HepG2 (cell line): Measurements from ENCODE around the gene NCOA7. TPM values are rescaled to one million over a fixed set of nuclear protein-coding genes. Genes with fewer than 3 reads are reported as not detected.

ENCODE experiments used
- GABPA ChIP-seq, 2 experiments: IDR thresholded peaks; 2 replicates each; pipeline ENCODE4 v1.6.1; 2011 to 2016; ENCODE audit warnings: low read depth in 2 of 2, low read length in 1 of 2, missing biosample characterization in 1 of 2, missing genetic modification characterization in 1 of 2
- HNRNPUL1 ChIP-seq: fragments of 200-400 bp; formaldehyde crosslinking; IDR thresholded peaks from 2 replicates; pipeline ENCODE4 v1.6.1; 2017; ENCODE audit warnings: low read depth, mild to moderate bottlenecking, low read length, moderate library complexity
- ONECUT2 ChIP-seq: sonication (generic); formaldehyde crosslinking; IDR thresholded peaks from 2 replicates; pipeline ENCODE4 v1.4.0; 2020; ENCODE audit warnings: missing genetic modification reagents
- PHF21A ChIP-seq: sonication (generic); formaldehyde crosslinking; IDR thresholded peaks from 2 replicates; pipeline ENCODE4 v1.5.0; 2020; ENCODE audit warnings: mild to moderate bottlenecking, missing genetic modification reagents
- SALL1 ChIP-seq: sonication (generic); formaldehyde crosslinking; IDR thresholded peaks from 2 replicates; pipeline ENCODE4 v1.8.0; 2022; ENCODE audit warnings: mild to moderate bottlenecking, missing genetic modification reagents
- SMYD3 ChIP-seq: sonication (generic); formaldehyde crosslinking; IDR thresholded peaks from 2 replicates; pipeline ENCODE4 v1.8.1; 2023; ENCODE audit warnings: mild to moderate bottlenecking, missing genetic modification reagents
- SNAI1 ChIP-seq: sonication (generic); formaldehyde crosslinking; IDR thresholded peaks from 2 replicates; pipeline ENCODE4 v1.5.0; 2020; ENCODE audit warnings: mild to moderate bottlenecking, missing genetic modification reagents, borderline replicate concordance
- SOX6 ChIP-seq, 2 experiments: fragments of 450-650 bp in 1 of 2; sonication (generic) in 1 of 2; formaldehyde crosslinking in 1 of 2; IDR thresholded peaks; 2 replicates each; pipeline versions ENCODE4 v1.4.0 to v1.6.1; 2017 to 2020; ENCODE audit warnings: antibody characterized with exemption in 1 of 2, mild to moderate bottlenecking in 1 of 2, missing genetic modification reagents in 1 of 2
- SRSF9 ChIP-seq: fragments of 200-400 bp; formaldehyde crosslinking; IDR thresholded peaks from 2 replicates; pipeline ENCODE4 v1.6.1; 2018; ENCODE audit warnings: borderline replicate concordance, mild to moderate bottlenecking, low read depth, low read length; ENCODE audit not compliant: insufficient read depth, poor library complexity, severe bottlenecking
- ZFP36L1 ChIP-seq: sonication (generic); formaldehyde crosslinking; IDR thresholded peaks from 2 replicates; pipeline ENCODE4 v1.8.0; 2022; ENCODE audit warnings: mild to moderate bottlenecking, missing genetic modification reagents, moderate library complexity
- ZNF557 ChIP-seq: sonication (generic); formaldehyde crosslinking; IDR thresholded peaks from 2 replicates; pipeline ENCODE4 v1.4.0; 2020; ENCODE audit warnings: missing genetic modification reagents
- ZNF576 ChIP-seq: sonication (generic); formaldehyde crosslinking; IDR thresholded peaks from 2 replicates; pipeline ENCODE4 v1.4.0; 2020; ENCODE audit warnings: mild to moderate bottlenecking, missing genetic modification reagents
- ZNF580 ChIP-seq: IDR thresholded peaks from 2 replicates; pipeline ENCODE4 v1.6.1; 2016; ENCODE audit warnings: low read depth, borderline replicate concordance
- ZNF788 ChIP-seq: sonication (generic); formaldehyde crosslinking; IDR thresholded peaks from 2 replicates; pipeline ENCODE4 v1.5.0; 2020; ENCODE audit warnings: mild to moderate bottlenecking, missing genetic modification reagents, borderline replicate concordance
- polyA plus RNA-seq, 8 experiments: library from polyadenylated mRNA; depleted of rRNA in 3 of 8; stranded (reverse) in 7 of 8; unstranded in 1 of 8; fragments of >200 nt; fragmentation: Illumina TruSeq in 4 of 8; extraction: Trizol in 4 of 8; gene quantifications; 2 replicates each; pipeline versions ENCODE4 v1.2.1 to v1.2.3, GENCODE V29; 2011 to 2016; ENCODE audit warnings: low read depth in 4 of 8, missing spikeins in 1 of 8, mixed read lengths in 1 of 8; ENCODE audit not compliant: insufficient read depth in 1 of 8
- total RNA-seq, 5 experiments: library from RNA; depleted of rRNA; stranded (reverse); fragments of >200 nt; fragmentation: Illumina TruSeq; extraction: Trizol; gene quantifications; 2 replicates each; pipeline ENCODE4 v1.2.3, GENCODE V29; 2016; ENCODE audit warnings: low read depth in 1 of 5
- TF ChIP-seq, protein P1 (sequence below): sonication (generic); formaldehyde crosslinking; IDR thresholded peaks from 2 replicates; pipeline ENCODE4 v1.4.0; 2020; ENCODE audit warnings: missing genetic modification reagents
- TF ChIP-seq, protein P2 (sequence below): sonication (generic); formaldehyde crosslinking; IDR thresholded peaks from 2 replicates; pipeline ENCODE4 v1.8.0; 2022; ENCODE audit warnings: missing genetic modification reagents, low read depth, mild to moderate bottlenecking, borderline replicate concordance
- TF ChIP-seq, protein P3 (sequence below): sonication (generic); formaldehyde crosslinking; conservative IDR thresholded peaks from 2 replicates; pipeline ENCODE4 v1.4.0; 2020; ENCODE audit warnings: mild to moderate bottlenecking, missing genetic modification reagents, moderate library complexity
- TF ChIP-seq, protein P4 (sequence below): sonication (generic); formaldehyde crosslinking; IDR thresholded peaks from 2 replicates; pipeline ENCODE4 v1.5.0; 2020; ENCODE audit warnings: mild to moderate bottlenecking, missing genetic modification reagents

Gene NCOA7
- total and polyA plus RNA-seq, 2 of the 13 experiments (the other 11 are each of a cell fraction or from before 2014, with no cell fraction given) = 13.6 to 20.8 TPM

DNA sequence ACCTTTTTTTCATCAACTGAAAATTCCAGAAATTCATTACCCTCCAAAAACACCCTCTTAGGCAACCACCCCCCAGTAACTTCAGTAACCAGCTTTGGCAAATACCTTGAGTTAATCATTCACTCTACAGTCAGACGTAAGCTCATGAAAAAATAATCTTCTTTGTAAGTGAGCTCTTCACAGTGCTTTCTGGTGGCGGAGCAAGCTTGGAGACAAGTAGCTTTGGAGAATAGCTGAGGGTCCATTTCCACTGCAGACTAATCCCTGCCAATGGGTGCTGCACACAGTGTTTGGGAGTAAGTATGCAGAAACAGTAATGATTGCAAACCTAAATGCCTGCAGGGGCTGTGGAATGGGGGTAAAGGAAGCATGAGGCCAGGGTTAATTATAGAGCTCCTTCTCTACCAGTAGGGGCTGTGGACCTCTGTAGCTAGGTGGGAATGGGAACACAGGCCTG, 109.0 kb downstream of the NCOA7 start (continued):
- TF ChIP-seq, protein P1, sequence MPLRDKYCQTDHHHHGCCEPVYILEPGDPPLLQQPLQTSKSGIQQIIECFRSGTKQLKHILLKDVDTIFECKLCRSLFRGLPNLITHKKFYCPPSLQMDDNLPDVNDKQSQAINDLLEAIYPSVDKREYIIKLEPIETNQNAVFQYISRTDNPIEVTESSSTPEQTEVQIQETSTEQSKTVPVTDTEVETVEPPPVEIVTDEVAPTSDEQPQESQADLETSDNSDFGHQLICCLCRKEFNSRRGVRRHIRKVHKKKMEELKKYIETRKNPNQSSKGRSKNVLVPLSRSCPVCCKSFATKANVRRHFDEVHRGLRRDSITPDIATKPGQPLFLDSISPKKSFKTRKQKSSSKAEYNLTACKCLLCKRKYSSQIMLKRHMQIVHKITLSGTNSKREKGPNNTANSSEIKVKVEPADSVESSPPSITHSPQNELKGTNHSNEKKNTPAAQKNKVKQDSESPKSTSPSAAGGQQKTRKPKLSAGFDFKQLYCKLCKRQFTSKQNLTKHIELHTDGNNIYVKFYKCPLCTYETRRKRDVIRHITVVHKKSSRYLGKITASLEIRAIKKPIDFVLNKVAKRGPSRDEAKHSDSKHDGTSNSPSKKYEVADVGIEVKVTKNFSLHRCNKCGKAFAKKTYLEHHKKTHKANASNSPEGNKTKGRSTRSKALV = peak; percentile 55; the same call in 1 of the 2 replicates
- TF ChIP-seq SMYD3 (CRISPR knock-in tag) (no peak), ZNF788 (no peak), ONECUT2 (CRISPR knock-in tag) (no peak), ZNF580 (peak; percentile 45; the same call in 1 of the 2 replicates), SRSF9 (no peak), HNRNPUL1 (peak; percentile 72; the same call in 1 of the 2 replicates), GABPA (IDR thresholded peaks at IDR 0.05; ENCODE audit: low read depth, low read length) (no peak), GABPA (CRISPR knock-in tag; IDR thresholded peaks at IDR 0.05; ENCODE audit: low read depth) (no peak), ZFP36L1 (CRISPR knock-in tag) (no peak), SALL1 (CRISPR knock-in tag) (peak; percentile 66), SNAI1 (no peak), PHF21A (CRISPR knock-in tag) (peak; percentile 70), ZNF576 (CRISPR knock-in tag) (no peak), ZNF557 (CRISPR knock-in tag) (no peak), SOX6 (IDR thresholded peaks at IDR 0.05) (no peak), SOX6 (CRISPR knock-in tag; IDR thresholded peaks at IDR 0.05) (peak; percentile 64)
- TF ChIP-seq, protein P2, sequence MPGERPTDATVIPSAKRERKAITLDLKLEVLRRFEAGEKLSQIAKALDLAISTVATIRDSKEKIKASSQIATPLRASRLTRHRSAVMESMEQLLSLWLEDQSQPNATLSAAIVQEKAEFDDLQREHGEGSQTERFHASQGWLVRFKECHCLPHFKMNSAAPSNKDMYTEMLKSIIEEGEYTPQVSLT (CRISPR knock-in tag) = no peak
- TF ChIP-seq, protein P3, sequence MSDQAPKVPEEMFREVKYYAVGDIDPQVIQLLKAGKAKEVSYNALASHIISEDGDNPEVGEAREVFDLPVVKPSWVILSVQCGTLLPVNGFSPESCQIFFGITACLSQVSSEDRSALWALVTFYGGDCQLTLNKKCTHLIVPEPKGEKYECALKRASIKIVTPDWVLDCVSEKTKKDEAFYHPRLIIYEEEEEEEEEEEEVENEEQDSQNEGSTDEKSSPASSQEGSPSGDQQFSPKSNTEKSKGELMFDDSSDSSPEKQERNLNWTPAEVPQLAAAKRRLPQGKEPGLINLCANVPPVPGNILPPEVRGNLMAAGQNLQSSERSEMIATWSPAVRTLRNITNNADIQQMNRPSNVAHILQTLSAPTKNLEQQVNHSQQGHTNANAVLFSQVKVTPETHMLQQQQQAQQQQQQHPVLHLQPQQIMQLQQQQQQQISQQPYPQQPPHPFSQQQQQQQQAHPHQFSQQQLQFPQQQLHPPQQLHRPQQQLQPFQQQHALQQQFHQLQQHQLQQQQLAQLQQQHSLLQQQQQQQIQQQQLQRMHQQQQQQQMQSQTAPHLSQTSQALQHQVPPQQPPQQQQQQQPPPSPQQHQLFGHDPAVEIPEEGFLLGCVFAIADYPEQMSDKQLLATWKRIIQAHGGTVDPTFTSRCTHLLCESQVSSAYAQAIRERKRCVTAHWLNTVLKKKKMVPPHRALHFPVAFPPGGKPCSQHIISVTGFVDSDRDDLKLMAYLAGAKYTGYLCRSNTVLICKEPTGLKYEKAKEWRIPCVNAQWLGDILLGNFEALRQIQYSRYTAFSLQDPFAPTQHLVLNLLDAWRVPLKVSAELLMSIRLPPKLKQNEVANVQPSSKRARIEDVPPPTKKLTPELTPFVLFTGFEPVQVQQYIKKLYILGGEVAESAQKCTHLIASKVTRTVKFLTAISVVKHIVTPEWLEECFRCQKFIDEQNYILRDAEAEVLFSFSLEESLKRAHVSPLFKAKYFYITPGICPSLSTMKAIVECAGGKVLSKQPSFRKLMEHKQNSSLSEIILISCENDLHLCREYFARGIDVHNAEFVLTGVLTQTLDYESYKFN (CRISPR knock-in tag) = peak; percentile 63
- TF ChIP-seq, protein P4, sequence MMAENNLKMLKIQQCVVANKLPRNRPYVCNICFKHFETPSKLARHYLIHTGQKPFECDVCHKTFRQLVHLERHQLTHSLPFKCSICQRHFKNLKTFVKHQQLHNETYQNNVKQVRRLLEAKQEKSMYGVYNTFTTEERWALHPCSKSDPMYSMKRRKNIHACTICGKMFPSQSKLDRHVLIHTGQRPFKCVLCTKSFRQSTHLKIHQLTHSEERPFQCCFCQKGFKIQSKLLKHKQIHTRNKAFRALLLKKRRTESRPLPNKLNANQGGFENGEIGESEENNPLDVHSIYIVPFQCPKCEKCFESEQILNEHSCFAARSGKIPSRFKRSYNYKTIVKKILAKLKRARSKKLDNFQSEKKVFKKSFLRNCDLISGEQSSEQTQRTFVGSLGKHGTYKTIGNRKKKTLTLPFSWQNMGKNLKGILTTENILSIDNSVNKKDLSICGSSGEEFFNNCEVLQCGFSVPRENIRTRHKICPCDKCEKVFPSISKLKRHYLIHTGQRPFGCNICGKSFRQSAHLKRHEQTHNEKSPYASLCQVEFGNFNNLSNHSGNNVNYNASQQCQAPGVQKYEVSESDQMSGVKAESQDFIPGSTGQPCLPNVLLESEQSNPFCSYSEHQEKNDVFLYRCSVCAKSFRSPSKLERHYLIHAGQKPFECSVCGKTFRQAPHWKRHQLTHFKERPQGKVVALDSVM (CRISPR knock-in tag) = no peak
